ENCODE results near the gene GRK3. TPM values are rescaled to one million over a fixed set of nuclear protein-coding genes. Genes with fewer than 3 reads are reported as not detected.

The GRK3 gene
- total and polyA plus RNA-seq, 7 donors: 1.2 to 9.6 (median 7.2) TPM

GRCh38 chr22:25765016-25765367 lies 200.5 kb downstream of the GRK3 start:
- Histone ChIP-seq H3K27me3 (no peaks in the 10 kb centered on the region), H3K27ac (no peak overlapping the region), H3K4me3 (no peak overlapping the region), H3K4me1 (no peaks in the 10 kb centered on the region), H3K9me3 (peaks cover 0 to 12% (median 4%) of the 10 kb centered on the region in 4 donors), H3K36me3 (no peaks in the 10 kb centered on the region)
- DNase-seq: no peak
- intact Hi-C loops (cut with DNase I): no loop called here
- TF ChIP-seq CTCF (IDR thresholded peaks at IDR 0.05) (no peak), POLR2A (IDR thresholded peaks at IDR 0.05) (no peak), EP300 (IDR thresholded peaks at IDR 0.05) (no peak), POLR2AphosphoS5 (IDR thresholded peaks at IDR 0.05) (no peak)
- 90 to 94% methylated on average over 2 of the region's 2 CpGs for WGBS, 2 donors

GRCh38 chr22:25765801-25766200 lies 201.3 kb downstream of the GRK3 start:
- WGBS, 2 donors: 86 to 91% methylated on average over 4 of the region's 4 CpGs
- DNase-seq: no peak
- intact Hi-C loops (cut with DNase I): no loop called here
- Histone ChIP-seq H3K27ac (no peak overlapping the region), H3K4me3 (no peak overlapping the region), H3K36me3 (no peaks in the 10 kb centered on the region), H3K4me1 (no peaks in the 10 kb centered on the region), H3K9me3 (peaks cover 0 to 12% (median 4%) of the 10 kb centered on the region in 4 donors), H3K27me3 (no peaks in the 10 kb centered on the region)
- no peak for TF ChIP-seq POLR2AphosphoS5 (IDR thresholded peaks at IDR 0.05)
- no peak for TF ChIP-seq CTCF (IDR thresholded peaks at IDR 0.05)
- TF ChIP-seq EP300 (IDR thresholded peaks at IDR 0.05): no peak
- no peak for TF ChIP-seq POLR2A (IDR thresholded peaks at IDR 0.05)

GRCh38 chr22:25766418-25766817 lies 201.9 kb downstream of the GRK3 start:
- no peaks in the 10 kb centered on the region for H3K4me1 ChIP-seq
- H3K4me3 ChIP-seq: no peak overlapping the region
- no peaks in the 10 kb centered on the region for H3K27me3 ChIP-seq
- H3K36me3 ChIP-seq: no peaks in the 10 kb centered on the region
- H3K9me3 ChIP-seq: peaks cover 0 to 12% (median 4%) of the 10 kb centered on the region in 4 donors
- intact Hi-C loops (cut with DNase I): no loop called here
- WGBS, 2 donors: 91 to 93% methylated on average over 3 of the region's 3 CpGs
- no peak for TF ChIP-seq CTCF (IDR thresholded peaks at IDR 0.05)
- no peak for TF ChIP-seq POLR2A (IDR thresholded peaks at IDR 0.05)
- no peak for TF ChIP-seq EP300 (IDR thresholded peaks at IDR 0.05)
- no peak for TF ChIP-seq POLR2AphosphoS5 (IDR thresholded peaks at IDR 0.05)
- H3K27ac ChIP-seq: no peak overlapping the region
- DNase-seq: no peak

GRCh38 chr22:25770333-25770732 lies 205.9 kb downstream of the GRK3 start:
- Histone ChIP-seq H3K36me3 (no peaks in the 10 kb centered on the region), H3K4me3 (no peak overlapping the region), H3K27ac (no peak overlapping the region), H3K4me1 (no peaks in the 10 kb centered on the region), H3K9me3 (peaks cover 0 to 12% (median 4%) of the 10 kb centered on the region in 4 donors), H3K27me3 (no peaks in the 10 kb centered on the region)
- intact Hi-C loops (cut with DNase I): loop anchor here (5.0 to 10.0 kb wide), 4 partner anchors 206 to 566 kb away; partner anchors contain the start of gene GRK3
- TF ChIP-seq POLR2A (IDR thresholded peaks at IDR 0.05) (no peak), CTCF (IDR thresholded peaks at IDR 0.05) (no peak), POLR2AphosphoS5 (IDR thresholded peaks at IDR 0.05) (no peak), EP300 (IDR thresholded peaks at IDR 0.05) (no peak)
- WGBS, 2 donors: 89 to 95% methylated on average over 4 of the region's 4 CpGs
- no peak for DNase-seq

- WGBS, 2 donors: 65 to 70% methylated on average over 9 of the region's 9 CpGs
- Histone ChIP-seq H3K36me3 (no peaks in the 10 kb centered on the region), H3K4me3 (no peak overlapping the region), H3K9me3 (no peaks in the 10 kb centered on the region), H3K27ac (no peak overlapping the region), H3K4me1 (no peaks in the 10 kb centered on the region), H3K27me3 (no peaks in the 10 kb centered on the region)
- intact Hi-C loops (cut with DNase I): loop anchor here (5.0 to 10.0 kb wide), 4 partner anchors 207 to 567 kb away; partner anchors contain the start of gene GRK3
- no peak for DNase-seq
- no peak for TF ChIP-seq POLR2A (IDR thresholded peaks at IDR 0.05)
- no peak for TF ChIP-seq POLR2AphosphoS5 (IDR thresholded peaks at IDR 0.05)
- TF ChIP-seq CTCF (IDR thresholded peaks at IDR 0.05): no peak
- no peak for TF ChIP-seq EP300 (IDR thresholded peaks at IDR 0.05)
Observed at GRCh38 chr22:25772288-25772687, 207.8 kb downstream of the GRK3 start.
